A673 (cell line): ENCODE measurements around the gene PTPN20. TPM values are rescaled to one million over a fixed set of nuclear protein-coding genes. Genes with fewer than 3 reads are reported as not detected.

Source experiments
- BruUV-seq: library from RNA; stranded (reverse); fragments of 400-500 nt; replicated peaks from 2 replicates; lab custom pipeline; 2021; lab: Mats Ljungman, UMichigan
- CTCF ChIA-PET: fragments of 300-600 bp; sonication (Branson Sonifier 250); formaldehyde crosslinking; loops from one replicate; lab custom pipeline; 2022; ENCODE audit warnings: antibody characterized with exemption; lab: Charles Lee
- POLR2A ChIA-PET: fragments of 300-600 bp; sonication (Branson Sonifier 250); formaldehyde crosslinking; loops from one replicate; lab custom pipeline; 2022; ENCODE audit warnings: antibody characterized with exemption; ENCODE audit not compliant: low non-redundant PET; lab: Charles Lee
- DNase-seq: peaks from one replicate; pipeline ENCODE4 v3.0.0-alpha.2; 2015; ENCODE audit warnings: low spot score
- H3K27ac ChIP-seq: fragments of 200-600 bp; sonication (generic); 2 replicates; pipeline ENCODE4 v1.5.1; 2016; ENCODE audit warnings: mixed run types, low read depth, mild to moderate bottlenecking, mixed read lengths, antibody characterized with exemption, low read length; ENCODE audit not compliant: poor library complexity, severe bottlenecking
- H3K27me3 ChIP-seq: fragments of 200-600 bp; sonication (generic); replicated peaks from 2 replicates; pipeline ENCODE4 v1.6.1; 2017; ENCODE audit warnings: mixed run types, low read depth, mild to moderate bottlenecking, mixed read lengths, antibody characterized with exemption, low read length; ENCODE audit not compliant: insufficient read depth, poor library complexity
- H3K36me3 ChIP-seq: fragments of 200-600 bp; sonication (generic); 2 replicates; pipeline ENCODE4 v1.6.1; 2016; ENCODE audit warnings: mixed run types, mild to moderate bottlenecking, mixed read lengths, antibody characterized with exemption, low read length; ENCODE audit not compliant: insufficient read depth, poor library complexity, severe bottlenecking
- H3K4me1 ChIP-seq: fragments of 200-600 bp; sonication (generic); 2 replicates; pipeline ENCODE4 v1.6.1; 2017; ENCODE audit warnings: mixed run types, mild to moderate bottlenecking, mixed read lengths, antibody characterized with exemption, low read length; ENCODE audit not compliant: insufficient read depth, poor library complexity, severe bottlenecking
- H3K4me3 ChIP-seq: fragments of 200-600 bp; sonication (generic); 2 replicates; pipeline ENCODE4 v1.5.1; 2016; ENCODE audit warnings: low read depth, mixed run types, mild to moderate bottlenecking, mixed read lengths, low read length; ENCODE audit not compliant: poor library complexity, severe bottlenecking
- H3K9me3 ChIP-seq: fragments of 200-600 bp; sonication (generic); 2 replicates; pipeline ENCODE4 v1.6.1; 2016; ENCODE audit warnings: mixed run types, low read depth, mild to moderate bottlenecking, mixed read lengths, antibody characterized with exemption, low read length; ENCODE audit not compliant: poor library complexity, severe bottlenecking
- CTCF ChIP-seq: fragments of 300-800, 200-600 bp; sonication (generic); conservative IDR thresholded peaks from 2 replicates; pipeline ENCODE4 v1.5.1; 2017; ENCODE audit warnings: low read depth, mild to moderate bottlenecking, antibody characterized with exemption, low read length, moderate library complexity, mixed read lengths
- EZH2 ChIP-seq: fragments of 200-600 bp; sonication (generic); IDR thresholded peaks from 2 replicates; pipeline ENCODE4 v1.6.1; 2017; ENCODE audit warnings: borderline replicate concordance, low read depth, mild to moderate bottlenecking, mixed read lengths, antibody characterized with exemption, low read length; ENCODE audit not compliant: poor library complexity, severe bottlenecking
- intact Hi-C: fragments of 100-400 bp; cut with micrococcal nuclease; formaldehyde crosslinking; loops from one replicate; pipeline ENCODE4 v1.10.0; 2022; ENCODE audit not compliant: unreplicated experiment
- total RNA-seq: library from RNA; stranded (reverse); gene quantifications from 2 replicates; pipeline ENCODE4 v1.2.3, GENCODE V29; 2021

PTPN20 gene
- total RNA-seq, 1 experiment from 2014 or later, result not detected

GRCh38 chr10:47025540-47026300 is 114.5 kb downstream of the PTPN20 start:
- BruUV-seq, result no TSS peak
- ChIA-PET CTCF (no interaction called here), POLR2A (no interaction called here)
- Histone ChIP-seq H3K4me3 (no peak overlapping the region), H3K4me1 (no peaks in the 10 kb centered on the region), H3K27ac (no peak overlapping the region), H3K36me3 (no peaks in the 10 kb centered on the region), H3K9me3 (no peaks in the 10 kb centered on the region), H3K27me3 (no peaks in the 10 kb centered on the region)
- DNase-seq, result no peak
- intact Hi-C loops, result no loop called here
- TF ChIP-seq EZH2 (no peak), CTCF (no peak)

GRCh38 chr10:47026301-47027107 is 115.3 kb downstream of the PTPN20 start:
- Histone ChIP-seq H3K9me3 (no peaks in the 10 kb centered on the region), H3K27ac (no peak overlapping the region), H3K4me3 (no peak overlapping the region), H3K27me3 (no peaks in the 10 kb centered on the region), H3K4me1 (no peaks in the 10 kb centered on the region), H3K36me3 (no peaks in the 10 kb centered on the region)
- CTCF ChIA-PET, result no interaction called here
- TF ChIP-seq CTCF (no peak), EZH2 (no peak)
- intact Hi-C loops, result no loop called here
- POLR2A ChIA-PET, result no interaction called here
- no peak for DNase-seq
- no TSS peak for BruUV-seq

- no TSS peak for BruUV-seq
- intact Hi-C loops, result no loop called here
- no peaks in the 10 kb centered on the region for H3K4me1 ChIP-seq
- CTCF ChIA-PET, result no interaction called here
- TF ChIP-seq CTCF, result no peak
- no peak for TF ChIP-seq EZH2
- H3K36me3 ChIP-seq, result no peaks in the 10 kb centered on the region
- POLR2A ChIA-PET, result no interaction called here
- no peaks in the 10 kb centered on the region for H3K27me3 ChIP-seq
- H3K27ac ChIP-seq, result no peak overlapping the region
- no peaks in the 10 kb centered on the region for H3K9me3 ChIP-seq
- H3K4me3 ChIP-seq, result no peak overlapping the region
- DNase-seq, result no peak
These were observed 116.0 kb downstream of the PTPN20 start for GRCh38 chr10:47027108-47027783.
